ENCODE measurements around the gene GAGE13. TPM values are rescaled to one million over a fixed set of nuclear protein-coding genes. Genes with fewer than 3 reads are reported as not detected.
A peak's percentile ranks its signal among the peaks of the same experiment; 100 is the strongest.
"Not testable (repeated sequence)": the region's sequence is repeated elsewhere in the genome, so short reads cannot be mapped to it uniquely, and the experiment has no call there.

The GAGE13 gene
- total RNA-seq, 1 donor from 2014 or later, result not detected

DNA sequence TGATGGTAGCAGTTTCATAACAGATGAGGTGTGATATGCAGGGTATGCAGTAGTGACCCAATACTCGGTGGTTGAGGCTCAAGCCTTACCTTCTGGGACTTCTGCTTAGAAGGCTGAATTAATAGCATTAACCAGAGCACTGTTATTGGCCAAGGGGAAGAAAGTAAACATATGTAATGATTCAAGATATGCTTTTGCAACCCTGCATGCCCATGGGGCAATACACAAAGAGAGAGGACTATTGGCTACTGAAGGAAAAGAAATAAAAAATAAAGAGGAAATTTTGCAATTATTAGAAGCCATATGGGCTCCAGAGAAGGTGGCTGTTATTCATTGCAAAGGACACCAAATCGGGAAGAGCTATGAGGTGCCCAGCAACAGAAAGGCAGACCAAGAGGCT, 19.2 kb upstream of the GAGE13 start:
- Mint-ChIP-seq H3K4me1 (ENCODE audit: low read depth) (peaks cover 16% of the 10 kb centered on the region), H3K27ac (ENCODE audit: unreplicated experiment) (no peak overlapping the region), H3K4me3 (ENCODE audit: unreplicated experiment) (no peak overlapping the region), H3K9me3 (ENCODE audit: low read depth) (peaks cover 12% of the 10 kb centered on the region), H3K36me3 (ENCODE audit: low read depth) (no peaks in the 10 kb centered on the region), H3K27me3 (ENCODE audit: low read depth) (no peaks in the 10 kb centered on the region)
- DNase-seq (ENCODE audit: low spot score), result no peak
- no peak for TF ChIP-seq CTCF (IDR thresholded peaks at IDR 0.05)

DNA sequence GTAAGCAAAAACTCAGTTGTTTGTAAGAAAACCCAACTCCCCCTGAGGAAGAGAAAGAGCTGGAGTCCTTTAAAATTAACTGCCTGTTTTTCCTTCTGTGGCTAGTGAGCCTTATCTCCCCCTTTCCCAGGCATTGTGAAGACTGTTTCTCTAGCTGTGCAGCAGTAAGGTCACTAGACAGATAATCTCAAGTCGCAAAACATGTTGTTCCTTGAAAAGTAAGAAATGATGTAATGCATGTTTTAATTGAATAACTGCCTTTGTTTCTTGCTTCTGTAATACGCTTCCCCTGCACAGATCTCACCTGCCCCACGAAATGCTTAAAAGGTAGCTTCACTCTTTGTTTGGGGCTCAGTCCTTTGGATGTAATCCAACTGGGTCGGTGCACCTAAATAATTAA, 15.3 kb upstream of the GAGE13 start:
- Mint-ChIP-seq H3K4me3 (ENCODE audit: unreplicated experiment) (no peak overlapping the region), H3K9me3 (ENCODE audit: low read depth) (peaks cover 5% of the 10 kb centered on the region), H3K4me1 (ENCODE audit: low read depth) (no peaks in the 10 kb centered on the region), H3K27ac (ENCODE audit: unreplicated experiment) (no peak overlapping the region), H3K27me3 (ENCODE audit: low read depth) (no peaks in the 10 kb centered on the region), H3K36me3 (ENCODE audit: low read depth) (no peaks in the 10 kb centered on the region)
- no peak for DNase-seq (ENCODE audit: low spot score)
- no peak for TF ChIP-seq CTCF (IDR thresholded peaks at IDR 0.05)

DNA sequence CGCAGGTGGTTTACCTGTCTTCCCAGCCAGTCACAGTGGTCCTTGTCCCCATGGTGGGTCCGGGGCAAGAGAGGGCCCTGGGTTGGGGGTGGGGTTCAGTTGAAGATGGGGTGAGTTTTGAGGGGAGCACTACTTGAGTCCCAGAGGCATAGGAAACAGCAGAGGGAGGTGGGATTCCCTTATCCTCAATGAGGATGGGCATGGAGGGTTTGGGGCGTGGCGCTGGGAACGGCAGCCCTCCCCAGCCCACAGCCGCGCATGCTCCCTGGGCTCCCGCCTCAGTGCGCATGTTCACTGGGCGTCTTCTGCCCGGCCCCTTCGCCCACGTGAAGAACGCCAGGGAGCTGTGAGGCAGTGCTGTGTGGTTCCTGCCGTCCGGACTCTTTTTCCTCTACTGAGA, 9.6 kb upstream of the GAGE13 start, which contains the start of gene GAGE12J:
TSS of gene GAGE12J (plus strand) at position 301 of the 400 bp plus-strand sequence. CDS start 1,157 bp downstream, outside the sequence.
- not testable (repeated sequence) for H3K27ac Mint-ChIP-seq (ENCODE audit: unreplicated experiment); H3K36me3 Mint-ChIP-seq (ENCODE audit: low read depth); H3K4me1 Mint-ChIP-seq (ENCODE audit: low read depth); H3K27me3 Mint-ChIP-seq (ENCODE audit: low read depth); DNase-seq (ENCODE audit: low spot score); H3K9me3 Mint-ChIP-seq (ENCODE audit: low read depth); H3K4me3 Mint-ChIP-seq (ENCODE audit: unreplicated experiment)

GRCh38 chrX:49322266-49322665, 9.1 kb upstream of the GAGE13 start:
- not testable (repeated sequence) for DNase-seq (ENCODE audit: low spot score); H3K9me3 Mint-ChIP-seq (ENCODE audit: low read depth); H3K4me3 Mint-ChIP-seq (ENCODE audit: unreplicated experiment); H3K27ac Mint-ChIP-seq (ENCODE audit: unreplicated experiment); H3K4me1 Mint-ChIP-seq (ENCODE audit: low read depth); H3K27me3 Mint-ChIP-seq (ENCODE audit: low read depth); H3K36me3 Mint-ChIP-seq (ENCODE audit: low read depth)

DNA sequence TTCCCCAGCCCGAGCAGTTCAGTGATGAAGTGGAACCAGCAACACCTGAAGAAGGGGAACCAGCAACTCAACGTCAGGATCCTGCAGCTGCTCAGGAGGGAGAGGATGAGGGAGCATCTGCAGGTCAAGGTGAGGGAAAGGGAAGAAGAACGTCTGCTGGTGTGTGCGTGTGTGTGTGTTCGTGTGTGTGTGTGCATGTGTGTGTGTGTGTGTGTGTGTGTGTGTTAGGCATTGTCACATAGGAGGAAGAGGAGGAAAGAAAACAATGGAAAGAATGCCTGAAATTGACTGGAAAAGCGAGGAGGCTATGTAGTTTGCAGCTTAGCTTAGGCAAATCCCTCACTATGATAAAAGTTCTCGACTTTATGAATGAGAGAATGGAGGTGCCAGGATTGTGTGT, 7.6 kb upstream of the GAGE13 start:
- H3K9me3 Mint-ChIP-seq (ENCODE audit: low read depth); H3K27ac Mint-ChIP-seq (ENCODE audit: unreplicated experiment); H3K27me3 Mint-ChIP-seq (ENCODE audit: low read depth); H3K4me3 Mint-ChIP-seq (ENCODE audit: unreplicated experiment); H3K36me3 Mint-ChIP-seq (ENCODE audit: low read depth); DNase-seq (ENCODE audit: low spot score); H3K4me1 Mint-ChIP-seq (ENCODE audit: low read depth): not testable (repeated sequence)

- DNase-seq (ENCODE audit: low spot score); H3K27ac Mint-ChIP-seq (ENCODE audit: unreplicated experiment); H3K9me3 Mint-ChIP-seq (ENCODE audit: low read depth); H3K4me3 Mint-ChIP-seq (ENCODE audit: unreplicated experiment); H3K4me1 Mint-ChIP-seq (ENCODE audit: low read depth); H3K36me3 Mint-ChIP-seq (ENCODE audit: low read depth); H3K27me3 Mint-ChIP-seq (ENCODE audit: low read depth): not testable (repeated sequence)
These were observed 961 bp upstream of the GAGE13 start for GRCh38 chrX:49330421-49330820.

GRCh38 chrX:49331841-49332240, 459 bp downstream of the GAGE13 start:
- not testable (repeated sequence) for H3K36me3 Mint-ChIP-seq (ENCODE audit: low read depth); H3K9me3 Mint-ChIP-seq (ENCODE audit: low read depth); H3K27me3 Mint-ChIP-seq (ENCODE audit: low read depth); H3K4me1 Mint-ChIP-seq (ENCODE audit: low read depth); H3K27ac Mint-ChIP-seq (ENCODE audit: unreplicated experiment); H3K4me3 Mint-ChIP-seq (ENCODE audit: unreplicated experiment); DNase-seq (ENCODE audit: low spot score)

GRCh38 chrX:49341449-49341848, 10.1 kb downstream of the GAGE13 start:
- not testable (repeated sequence) for H3K9me3 Mint-ChIP-seq (ENCODE audit: low read depth); H3K4me1 Mint-ChIP-seq (ENCODE audit: low read depth); H3K36me3 Mint-ChIP-seq (ENCODE audit: low read depth); H3K27me3 Mint-ChIP-seq (ENCODE audit: low read depth); H3K4me3 Mint-ChIP-seq (ENCODE audit: unreplicated experiment); H3K27ac Mint-ChIP-seq (ENCODE audit: unreplicated experiment)
- peak; percentile 100 for DNase-seq (ENCODE audit: low spot score)

DNA sequence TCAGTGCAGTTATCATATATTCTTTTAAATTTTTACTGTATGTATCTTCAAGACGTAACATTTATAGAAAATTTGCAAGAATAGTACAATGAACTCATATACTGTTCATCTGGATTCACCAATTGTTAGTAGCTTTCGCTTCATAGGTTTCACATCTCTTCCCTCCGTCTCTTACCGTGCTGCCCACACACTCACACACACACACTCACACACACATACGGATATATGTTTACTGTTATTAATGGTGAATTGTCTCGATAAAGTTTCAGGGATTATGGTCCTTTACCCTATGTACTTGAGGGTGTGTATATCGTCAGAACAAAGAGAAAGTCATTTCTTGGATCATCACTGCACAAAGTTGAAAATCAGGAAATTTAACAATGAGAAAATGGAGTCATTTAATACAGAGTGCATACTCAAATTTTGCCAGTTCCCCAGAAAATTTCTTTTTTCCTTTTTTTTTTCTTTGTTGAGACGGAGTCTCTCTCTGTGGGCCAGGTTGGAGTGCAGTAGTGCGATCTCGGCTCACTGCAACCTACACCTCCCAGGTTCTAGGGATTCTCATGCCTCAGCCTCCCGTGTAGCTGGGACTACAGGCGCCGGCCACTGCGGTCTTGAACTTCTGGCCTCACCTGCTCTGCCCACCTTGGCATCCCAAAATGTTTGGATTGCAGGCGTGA, 13.3 kb downstream of the GAGE13 start:
- not testable (repeated sequence) for H3K4me3 Mint-ChIP-seq (ENCODE audit: unreplicated experiment); H3K27ac Mint-ChIP-seq (ENCODE audit: unreplicated experiment); H3K9me3 Mint-ChIP-seq (ENCODE audit: low read depth); H3K4me1 Mint-ChIP-seq (ENCODE audit: low read depth); DNase-seq (ENCODE audit: low spot score); H3K36me3 Mint-ChIP-seq (ENCODE audit: low read depth); H3K27me3 Mint-ChIP-seq (ENCODE audit: low read depth)

DNA sequence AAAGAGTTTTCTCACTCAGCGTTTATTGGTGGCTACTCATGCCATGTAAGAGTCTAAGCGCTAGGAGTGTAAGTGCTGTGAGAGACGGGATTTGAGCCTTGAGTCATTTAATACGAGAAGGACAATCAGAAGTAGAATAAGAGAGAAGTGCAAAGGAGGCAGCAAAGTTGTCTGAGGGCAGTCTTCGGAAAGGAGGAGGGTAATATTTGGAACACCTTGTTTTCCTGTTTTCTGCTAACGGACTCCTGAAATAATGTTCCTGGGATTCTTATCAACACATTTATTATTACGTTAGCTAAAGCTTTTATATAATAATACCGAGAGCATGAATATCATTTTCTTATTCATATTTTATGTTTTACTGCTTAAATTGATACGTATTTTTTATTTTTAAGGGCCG, 14.0 kb downstream of the GAGE13 start:
- H3K36me3 Mint-ChIP-seq (ENCODE audit: low read depth); H3K4me1 Mint-ChIP-seq (ENCODE audit: low read depth); H3K27me3 Mint-ChIP-seq (ENCODE audit: low read depth); DNase-seq (ENCODE audit: low spot score); H3K9me3 Mint-ChIP-seq (ENCODE audit: low read depth); H3K27ac Mint-ChIP-seq (ENCODE audit: unreplicated experiment); H3K4me3 Mint-ChIP-seq (ENCODE audit: unreplicated experiment): not testable (repeated sequence)

DNA sequence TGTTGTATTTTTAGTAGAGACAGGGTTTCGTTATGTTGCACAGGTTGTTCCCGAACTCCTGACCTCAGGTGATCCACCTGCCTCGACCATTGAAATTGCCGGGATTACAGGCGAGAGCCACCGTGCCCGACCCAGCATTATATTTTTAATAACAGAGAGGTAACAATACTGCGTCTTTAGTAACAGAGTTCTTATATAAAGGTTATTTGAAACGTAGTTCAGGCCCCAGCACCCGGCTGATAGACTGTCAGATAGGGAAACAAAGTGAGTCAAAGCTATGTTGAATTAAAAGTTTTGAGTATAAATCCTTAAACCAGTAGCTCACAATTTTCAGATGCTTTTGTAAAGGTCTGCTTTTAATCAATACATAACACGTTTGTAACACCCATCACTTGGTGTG, 14.8 kb downstream of the GAGE13 start:
- not testable (repeated sequence) for H3K36me3 Mint-ChIP-seq (ENCODE audit: low read depth); H3K27me3 Mint-ChIP-seq (ENCODE audit: low read depth); H3K4me3 Mint-ChIP-seq (ENCODE audit: unreplicated experiment); H3K4me1 Mint-ChIP-seq (ENCODE audit: low read depth); H3K27ac Mint-ChIP-seq (ENCODE audit: unreplicated experiment); H3K9me3 Mint-ChIP-seq (ENCODE audit: low read depth)
- DNase-seq (ENCODE audit: low spot score), result peak; percentile 99
